Glutamatergic neuron (in vitro differentiated cells): ENCODE measurements around the gene SEC61G. TPM values are rescaled to one million over a fixed set of nuclear protein-coding genes. Genes with fewer than 3 reads are reported as not detected.

ENCODE experiments used
- DNase-seq: peaks from one replicate; pipeline ENCODE4 v3.0.0; 2022
- H3K27ac Mint-ChIP-seq: one replicate; pipeline ENCODE4 v1.8.0; 2020; ENCODE audit warnings: mild to moderate bottlenecking, mixed read lengths, inconsistent platforms; ENCODE audit not compliant: unreplicated experiment
- H3K27me3 Mint-ChIP-seq: one replicate; pipeline ENCODE4 v1.8.0; 2020; ENCODE audit warnings: mild to moderate bottlenecking, moderate library complexity, mixed read lengths, inconsistent platforms; ENCODE audit not compliant: unreplicated experiment
- H3K36me3 Mint-ChIP-seq: one replicate; pipeline ENCODE4 v1.8.0; 2020; ENCODE audit warnings: mild to moderate bottlenecking, mixed read lengths, inconsistent platforms; ENCODE audit not compliant: unreplicated experiment
- H3K4me1 Mint-ChIP-seq: one replicate; pipeline ENCODE4 v1.8.0; 2020; ENCODE audit warnings: mild to moderate bottlenecking, low read depth, mixed read lengths, inconsistent platforms; ENCODE audit not compliant: unreplicated experiment
- H3K4me3 Mint-ChIP-seq: one replicate; pipeline ENCODE4 v1.8.0; 2020; ENCODE audit warnings: mild to moderate bottlenecking, mixed read lengths, inconsistent platforms; ENCODE audit not compliant: unreplicated experiment
- H3K9me3 Mint-ChIP-seq: one replicate; pipeline ENCODE4 v1.8.0; 2020; ENCODE audit warnings: mild to moderate bottlenecking, moderate library complexity, mixed read lengths, inconsistent platforms; ENCODE audit not compliant: unreplicated experiment
- CTCF ChIP-seq: fragments of 200-600 bp; sonication (generic); IDR thresholded peaks from one replicate; pipeline ENCODE4 v1.5.0; 2021; ENCODE audit not compliant: partially characterized antibody, unreplicated experiment
- total RNA-seq: library from RNA; stranded (reverse); fragmentation: NEBNext Ultra II Directional; extraction: Animal tissue kit (Norgen Biotek cat#: 25700); gene quantifications from one replicate; pipeline ENCODE4 v1.2.1, GENCODE V29; 2021; ENCODE audit not compliant: unreplicated experiment

SEC61G gene
- total RNA-seq, 1 donor from 2014 or later: 103 TPM

GRCh38 chr7:54743580-54743979 is 15.4 kb downstream of the SEC61G start:
- Mint-ChIP-seq H3K27ac (no peak overlapping the region), H3K36me3 (no peaks in the 10 kb centered on the region), H3K9me3 (peaks cover 2% of the 10 kb centered on the region), H3K4me1 (no peaks in the 10 kb centered on the region), H3K4me3 (no peak overlapping the region), H3K27me3 (no peaks in the 10 kb centered on the region)
- DNase-seq: no peak
- no peak for TF ChIP-seq CTCF

- no peaks in the 10 kb centered on the region for H3K4me1 Mint-ChIP-seq
- no peak for TF ChIP-seq CTCF
- no peak overlapping the region for H3K4me3 Mint-ChIP-seq
- H3K36me3 Mint-ChIP-seq: no peaks in the 10 kb centered on the region
- peaks cover 3% of the 10 kb centered on the region for H3K9me3 Mint-ChIP-seq
- no peaks in the 10 kb centered on the region for H3K27me3 Mint-ChIP-seq
- DNase-seq: no peak
- no peak overlapping the region for H3K27ac Mint-ChIP-seq
Measured at GRCh38 chr7:54738737-54739136, 20.3 kb downstream of the SEC61G start.

GRCh38 chr7:54729107-54729506 is 29.9 kb downstream of the SEC61G start:
- Mint-ChIP-seq H3K9me3 (peaks cover 2% of the 10 kb centered on the region), H3K27me3 (no peaks in the 10 kb centered on the region), H3K27ac (no peak overlapping the region), H3K4me3 (no peak overlapping the region), H3K4me1 (no peaks in the 10 kb centered on the region), H3K36me3 (no peaks in the 10 kb centered on the region)
- no peak for DNase-seq
- TF ChIP-seq CTCF: no peak

DNA sequence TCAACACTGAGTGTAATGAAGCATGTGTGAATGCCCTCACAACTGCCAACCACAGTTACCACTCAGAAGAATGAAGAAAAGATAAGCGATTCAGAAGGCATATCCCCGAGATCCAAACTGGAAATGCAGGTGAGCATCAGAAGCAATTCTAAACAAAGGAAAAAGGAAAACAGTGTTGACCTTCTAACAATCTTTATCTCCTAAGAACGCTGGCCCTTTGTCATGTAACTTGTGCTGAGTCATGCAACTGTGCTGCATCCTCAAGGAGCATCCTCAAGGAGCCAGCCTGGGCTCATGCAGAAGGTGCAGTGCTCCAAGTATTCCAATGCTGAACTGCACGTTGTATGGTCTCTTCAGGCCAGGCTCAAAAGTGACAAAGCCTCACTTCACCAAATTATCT is 30.6 kb downstream of the SEC61G start:
- no peaks in the 10 kb centered on the region for H3K4me1 Mint-ChIP-seq
- no peak for DNase-seq
- H3K27me3 Mint-ChIP-seq: no peaks in the 10 kb centered on the region

GRCh38 chr7:54725255-54725654 is 33.8 kb downstream of the SEC61G start:
- H3K4me1 Mint-ChIP-seq: no peaks in the 10 kb centered on the region
- H3K27me3 Mint-ChIP-seq: no peaks in the 10 kb centered on the region
- H3K9me3 Mint-ChIP-seq: no peaks in the 10 kb centered on the region
- TF ChIP-seq CTCF: no peak
- H3K36me3 Mint-ChIP-seq: no peaks in the 10 kb centered on the region
- no peak for DNase-seq
- no peak overlapping the region for H3K4me3 Mint-ChIP-seq
- H3K27ac Mint-ChIP-seq: no peak overlapping the region

More for the DNA sequence above, 30.6 kb downstream of the SEC61G start:
- H3K27ac Mint-ChIP-seq: no peak overlapping the region
- H3K36me3 Mint-ChIP-seq: no peaks in the 10 kb centered on the region
- H3K4me3 Mint-ChIP-seq: no peak overlapping the region
- TF ChIP-seq CTCF: no peak
- H3K9me3 Mint-ChIP-seq: no peaks in the 10 kb centered on the region
